Measurements from ENCODE around the gene MAB21L4. TPM values are rescaled to one million over a fixed set of nuclear protein-coding genes. Genes with fewer than 3 reads are reported as not detected.

Gene MAB21L4
- total and polyA plus RNA-seq, 2 experiments from 2014 or later = not detected

- no peak overlapping the region for H2AFZ ChIP-seq
- no peaks in the 10 kb centered on the region; the same call in 1 of the 2 replicates for H3K4me1 ChIP-seq (ENCODE audit: insufficient read depth)
- H3K27me3 ChIP-seq (ENCODE audit: insufficient read depth) = peaks cover 6% of the 10 kb centered on the region; the same call in 1 of the 2 replicates
- H3K9me3 Mint-ChIP-seq = no peaks in the 10 kb centered on the region
- H3K4me1 Mint-ChIP-seq = 0 out of 3 replicates have a peak, but pooled peaks cover 2% of the 10 kb centered on the region
- no peak overlapping the region for H3K4me3 ChIP-seq
- H3F3A ChIP-seq (replicated peaks; ENCODE audit: low read depth) = 0 out of 2 replicates have a peak, but pooled peaks cover 3% of the 10 kb centered on the region
- no peak for DNase-seq (ENCODE audit: low spot score)
- no peaks in the 10 kb centered on the region for H3K36me3 ChIP-seq (ENCODE audit: insufficient read depth)
- TF ChIP-seq NANOG (IDR thresholded peaks at IDR 0.05; ENCODE audit: borderline replicate concordance) = no peak
- no peak for TF ChIP-seq ZNF462 (CRISPR knock-in tag; IDR thresholded peaks at IDR 0.05)
- TF ChIP-seq CTCF (conservative IDR thresholded peaks at IDR 0.05; ENCODE audit: low read depth in 2 of 2) = no peak
- TF ChIP-seq POLR2AphosphoS5 (IDR thresholded peaks at IDR 0.05; ENCODE audit: low read depth) = no peak
- no peak for TF ChIP-seq CREB1 (CRISPR knock-in tag; IDR thresholded peaks at IDR 0.05; ENCODE audit: low read depth)
- TF ChIP-seq EZH2phosphoT487 (IDR thresholded peaks at IDR 0.05; ENCODE audit: unreplicated experiment) = no peak
- TF ChIP-seq ZNF331 (CRISPR knock-in tag; IDR thresholded peaks at IDR 0.05; ENCODE audit: low read depth) = no peak
- TF ChIP-seq REST (IDR thresholded peaks at IDR 0.05; ENCODE audit: unreplicated experiment) = no peak
- no peak for TF ChIP-seq ETS1 (IDR thresholded peaks at IDR 0.05)
- TF ChIP-seq STAT1 (IDR thresholded peaks at IDR 0.05; ENCODE audit: unreplicated experiment) = no peak
- no peak for TF ChIP-seq JUNB (IDR thresholded peaks at IDR 0.05; ENCODE audit: unreplicated experiment)
- TF ChIP-seq ZNF114 (CRISPR knock-in tag; IDR thresholded peaks at IDR 0.05) = no peak
- no peak for TF ChIP-seq EZH2 (IDR thresholded peaks at IDR 0.05; ENCODE audit: low read depth, unreplicated experiment)
- H3K4me3 Mint-ChIP-seq = no peak overlapping the region
- no peaks in the 10 kb centered on the region for H3K9me2 ChIP-seq (ENCODE audit: insufficient read depth)
- H3K79me2 ChIP-seq (replicated peaks; ENCODE audit: insufficient read depth) = no peaks in the 10 kb centered on the region
- ATAC-seq = no peak
- no peak overlapping the region for H3K4me2 ChIP-seq
- no peaks in the 10 kb centered on the region for H3K36me3 Mint-ChIP-seq (ENCODE audit: low read depth)
- no peaks in the 10 kb centered on the region for H4K20me1 ChIP-seq (replicated peaks; ENCODE audit: insufficient read depth)
- peaks cover 2% of the 10 kb centered on the region for H3K27me3 Mint-ChIP-seq (ENCODE audit: insufficient read depth, low read depth, poor library complexity)
- no peak overlapping the region for H3K27ac ChIP-seq (ENCODE audit: low read depth)
- H3K27ac Mint-ChIP-seq = no peak overlapping the region
These were observed 22.5 kb upstream of the MAB21L4 start for GRCh38 chr2:240918258-240919091.

Data from GM23338 (cell line).